Gastroesophageal sphincter (tissue), 3 donors: ENCODE data around the gene CRTAP.

Experiments used
- CTCF ChIP-seq, 4 experiments: fragments of 200-600 bp in 2 of 4; fragments of 450-650 bp in 2 of 4; sonication (generic) in 1 of 4; IDR thresholded peaks; one replicate each; pipeline ENCODE4 v1.5.1; 2017 to 2019; ENCODE audit warnings: antibody characterized with exemption in 4 of 4, mild to moderate bottlenecking in 2 of 4, moderate library complexity in 2 of 4
- POLR2A ChIP-seq, 2 donors: fragments of 450-650 bp; IDR thresholded peaks; one replicate each; pipeline ENCODE4 v1.6.1; 2017; ENCODE audit warnings: antibody characterized with exemption in 2 of 2, mild to moderate bottlenecking in 2 of 2, moderate library complexity in 1 of 2

DNA sequence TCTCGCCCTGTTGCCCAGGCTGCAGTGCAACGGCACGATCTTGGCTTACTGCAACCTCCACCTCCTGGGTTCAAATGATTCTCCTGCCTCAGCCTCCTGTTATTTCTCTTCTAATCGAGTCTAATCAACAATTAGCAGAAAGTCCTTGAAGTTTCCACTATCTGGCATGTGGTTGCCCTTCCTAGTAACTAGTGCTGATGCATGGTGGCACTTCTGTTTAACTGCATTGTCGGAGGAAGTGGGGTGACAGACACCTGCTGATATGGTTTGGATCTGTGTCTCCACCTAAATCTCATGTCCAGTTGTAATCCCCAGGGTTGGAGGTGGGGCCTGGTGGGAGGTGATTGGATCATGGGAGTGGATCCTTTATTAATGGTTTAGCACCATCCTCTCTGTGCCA, 9.2 kb downstream of the CRTAP start:
- TF ChIP-seq POLR2A (IDR thresholded peaks at IDR 0.05) (no peak), CTCF (IDR thresholded peaks at IDR 0.05) (no peak)
